Uterus (tissue), 2 donors: ENCODE results near the gene COASY.

Experiments
- CTCF ChIP-seq, 4 experiments: fragments of 200-600 bp in 2 of 4; fragments of 450-650 bp in 2 of 4; sonication (generic) in 2 of 4; IDR thresholded peaks; one replicate each; pipeline ENCODE4 v1.5.1; 2016 to 2019; ENCODE audit warnings: antibody characterized with exemption in 4 of 4, mild to moderate bottlenecking in 2 of 4, moderate library complexity in 1 of 4
- POLR2A ChIP-seq, 2 donors: fragments of 450-650 bp; IDR thresholded peaks; one replicate each; pipeline ENCODE4 v1.6.1; 2016; ENCODE audit warnings: antibody characterized with exemption in 2 of 2, mild to moderate bottlenecking in 1 of 2, moderate library complexity in 1 of 2

- TF ChIP-seq CTCF (IDR thresholded peaks at IDR 0.05) (peak in 1 of 4 experiments; percentile 3), POLR2A (IDR thresholded peaks at IDR 0.05) (no peak)
Observed at GRCh38 chr17:42520540-42520951, 41.4 kb upstream of the COASY start.
